GM19324 (cell line): ENCODE results near the gene PTPRB.
A peak's percentile ranks its signal among the peaks of the same experiment; 100 is the strongest.

Source experiments
- ATAC-seq: cut with Tn5 transposase; IDR thresholded peaks from one replicate; pipeline ENCODE4 v1.9.1; 2021; ENCODE audit warnings: mild to moderate bottlenecking, moderate library complexity; ENCODE audit not compliant: unreplicated experiment, low FRiP score

PTPRB gene

GRCh38 chr12:70603044-70603443, 34.2 kb downstream of the PTPRB start:
- ATAC-seq = no peak

- ATAC-seq = no peak
Measured at GRCh38 chr12:70598467-70599193, 38.6 kb downstream of the PTPRB start.

- ATAC-seq = no peak
Measured at GRCh38 chr12:70592664-70593063, 44.6 kb downstream of the PTPRB start.

GRCh38 chr12:70590549-70591226, 46.5 kb downstream of the PTPRB start:
- no peak for ATAC-seq

GRCh38 chr12:70590051-70590450, 47.2 kb downstream of the PTPRB start:
- ATAC-seq = no peak

- ATAC-seq = no peak
Measured at GRCh38 chr12:70584332-70584731, 52.9 kb downstream of the PTPRB start.

- ATAC-seq = no peak
Measured at GRCh38 chr12:70583251-70583650, 54.0 kb downstream of the PTPRB start.

GRCh38 chr12:70581208-70581607, 56.0 kb downstream of the PTPRB start:
- no peak for ATAC-seq

- ATAC-seq = peak; percentile 22
Measured at GRCh38 chr12:70577283-70577634, 60.0 kb downstream of the PTPRB start.

GRCh38 chr12:70576341-70577282, 60.6 kb downstream of the PTPRB start:
- ATAC-seq = peak; percentile 56

GRCh38 chr12:70571705-70572268, 65.4 kb downstream of the PTPRB start:
- no peak for ATAC-seq

GRCh38 chr12:70571029-70571428, 66.2 kb downstream of the PTPRB start:
- no peak for ATAC-seq

- ATAC-seq = no peak
Measured at GRCh38 chr12:70561550-70561949, 75.7 kb downstream of the PTPRB start.

- no peak for ATAC-seq
Measured at GRCh38 chr12:70560671-70561070, 76.6 kb downstream of the PTPRB start.

- no peak for ATAC-seq
Measured at GRCh38 chr12:70559390-70559789, 77.8 kb downstream of the PTPRB start.

GRCh38 chr12:70557583-70558191, 79.5 kb downstream of the PTPRB start:
- no peak for ATAC-seq

- ATAC-seq = no peak
Measured at GRCh38 chr12:70556179-70556869, 80.9 kb downstream of the PTPRB start.

- ATAC-seq = no peak
Measured at GRCh38 chr12:70555081-70555480, 82.1 kb downstream of the PTPRB start.

- no peak for ATAC-seq
Measured at GRCh38 chr12:70553391-70553859, 83.8 kb downstream of the PTPRB start.

GRCh38 chr12:70551731-70552130, 85.5 kb downstream of the PTPRB start:
- no peak for ATAC-seq
